Activated effector memory CD4-positive, alpha-beta T cell treated with anti-CD3 and anti-CD28 coated beads, Interleukin-2, amount 50 U/mL, for 16 hours (primary cell): ENCODE measurements around the gene SOAT2.
"Not testable (repeated sequence)": the region's sequence is repeated elsewhere in the genome, so short reads cannot be mapped to it uniquely, and the experiment has no call there.

Source experiments
- DNase-seq: peaks from one replicate; pipeline ENCODE4 v3.0.0-alpha.2; 2020

SOAT2 gene

GRCh38 chr12:53086361-53086760 lies 16.9 kb upstream of the SOAT2 start:
- DNase-seq: no peak

DNA sequence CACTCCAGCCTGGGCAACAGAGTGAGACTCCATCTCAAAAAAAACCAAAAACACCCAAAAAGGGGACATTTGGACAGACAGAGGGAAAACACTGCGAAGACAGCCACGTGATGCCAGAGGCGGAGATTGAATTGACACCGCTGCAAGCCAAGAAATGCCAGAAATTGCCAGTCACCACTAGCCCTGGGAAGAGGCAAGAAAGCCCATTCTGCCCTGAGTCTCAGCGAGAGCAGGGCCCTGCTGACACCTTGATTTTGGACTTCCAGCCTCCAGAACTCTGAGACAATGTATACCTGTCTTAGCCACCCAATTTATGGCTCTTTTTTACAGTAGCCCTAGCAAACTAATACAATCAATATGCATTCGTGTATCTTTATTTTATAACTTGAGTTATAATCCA lies 13.2 kb upstream of the SOAT2 start:
- no peak for DNase-seq

- no peak for DNase-seq
Measured at GRCh38 chr12:53090554-53090953, 12.7 kb upstream of the SOAT2 start.

- no peak for DNase-seq
Measured at GRCh38 chr12:53091756-53092155, 11.5 kb upstream of the SOAT2 start.

GRCh38 chr12:53093777-53094393 lies 9.4 kb upstream of the SOAT2 start:
- no peak for DNase-seq

- DNase-seq: no peak
Measured at GRCh38 chr12:53094394-53094787, 8.9 kb upstream of the SOAT2 start.

DNA sequence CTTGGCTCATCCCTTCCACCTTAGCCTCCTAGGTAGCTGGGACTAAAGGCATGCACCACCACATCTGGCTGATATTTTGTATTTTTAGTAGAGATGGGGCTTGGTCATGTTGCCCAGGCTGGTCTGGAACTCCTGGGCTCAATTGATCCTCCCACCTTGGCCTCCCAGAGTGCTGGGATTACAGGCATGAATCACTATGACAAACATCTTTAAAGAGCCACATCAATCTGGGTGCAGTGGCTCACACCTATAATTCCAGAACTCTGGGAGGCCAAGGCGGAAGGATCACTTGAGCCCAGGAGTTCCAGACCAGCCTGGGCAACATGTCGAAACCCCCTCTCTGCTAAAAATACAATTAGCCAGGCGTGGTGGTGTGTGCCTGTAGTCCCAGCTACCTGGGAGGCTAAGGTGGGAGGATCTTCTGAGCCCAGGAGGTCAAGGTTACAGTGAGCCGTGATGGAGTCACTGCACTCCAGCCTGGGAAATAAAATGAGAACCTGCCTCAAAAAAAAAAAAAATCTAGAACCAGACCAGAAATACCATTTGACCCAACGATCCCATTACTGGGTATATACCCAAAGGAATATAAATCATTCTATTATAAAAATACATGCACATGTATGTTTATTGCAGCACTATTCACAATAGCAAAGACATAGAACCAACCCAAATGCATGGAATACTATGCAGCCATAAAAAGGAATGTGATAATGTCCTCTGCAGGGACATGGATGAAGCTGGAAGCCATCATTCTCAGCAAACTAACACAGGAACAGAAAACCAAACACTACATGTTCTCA lies 8.3 kb upstream of the SOAT2 start:
- DNase-seq: peak; percentile 24

DNA sequence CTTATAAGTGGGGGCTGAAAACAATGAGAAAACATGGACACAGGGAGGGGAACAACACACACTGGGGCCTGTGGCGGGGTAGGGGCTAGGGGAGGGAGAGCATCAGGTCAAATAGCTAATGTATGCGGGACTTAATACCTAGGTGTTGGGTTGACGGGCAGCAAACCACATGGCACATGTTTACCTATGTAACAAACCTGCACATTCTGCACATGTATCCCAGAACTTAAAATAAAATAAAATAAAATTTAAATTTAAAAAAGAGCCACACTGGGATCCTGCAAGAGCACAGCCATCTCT lies 7.7 kb upstream of the SOAT2 start:
- DNase-seq: not testable (repeated sequence)

DNA sequence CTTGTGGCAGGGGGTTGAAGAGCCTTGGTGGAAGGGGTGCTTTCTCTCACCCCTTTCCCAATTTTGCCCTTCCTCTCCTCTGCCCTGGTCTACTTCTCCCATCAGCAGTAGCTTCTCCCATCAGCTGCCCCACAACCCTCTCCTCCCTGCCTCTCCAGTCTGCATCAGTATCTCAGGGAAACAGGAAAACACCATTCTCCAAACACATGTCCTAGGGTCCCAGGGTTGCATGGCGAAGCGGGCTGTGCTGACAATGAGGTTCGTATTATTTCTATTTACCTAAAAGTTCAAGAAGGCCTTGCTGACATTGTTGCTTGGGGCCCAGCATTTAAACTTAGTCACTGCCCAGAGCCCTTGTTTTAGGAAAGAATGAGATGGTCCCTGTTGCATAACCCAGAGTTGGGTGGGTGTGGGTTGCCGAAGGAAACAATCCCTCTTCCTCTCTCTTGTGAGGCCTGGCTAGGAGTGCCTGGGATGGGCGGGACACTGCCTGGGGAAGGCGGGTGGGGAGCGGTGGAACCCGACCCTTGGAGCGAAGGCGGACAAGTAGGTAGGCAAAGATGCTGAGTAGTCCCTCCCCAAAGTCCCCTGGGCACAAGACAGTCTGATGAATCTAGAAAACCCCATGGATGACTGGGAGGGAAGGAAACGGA lies 7.1 kb upstream of the SOAT2 start:
- DNase-seq: peak; percentile 53

DNA sequence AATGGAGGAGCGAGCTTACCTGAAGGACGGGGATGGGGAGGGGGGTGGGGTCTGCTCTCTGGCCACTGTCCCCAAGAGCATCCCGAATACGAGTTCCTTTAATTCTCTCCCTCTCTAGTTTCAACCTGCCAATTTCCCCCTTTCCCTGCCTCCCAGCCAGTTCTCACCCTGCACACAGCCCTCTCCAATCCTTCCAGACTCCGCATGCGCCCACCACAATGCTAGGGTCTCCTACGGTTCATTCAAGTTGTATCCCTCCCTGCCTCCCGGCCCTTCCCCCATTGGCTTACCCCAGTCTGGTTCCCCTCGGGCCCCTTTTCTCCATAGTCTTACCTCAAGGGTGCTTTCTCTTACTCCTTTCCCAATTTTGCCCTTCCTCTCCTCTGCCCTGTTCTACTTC lies 6.5 kb upstream of the SOAT2 start:
- peak; percentile 44 for DNase-seq

- DNase-seq: peak; percentile 33
Measured at GRCh38 chr12:53097207-53097563, 6.1 kb upstream of the SOAT2 start.

DNA sequence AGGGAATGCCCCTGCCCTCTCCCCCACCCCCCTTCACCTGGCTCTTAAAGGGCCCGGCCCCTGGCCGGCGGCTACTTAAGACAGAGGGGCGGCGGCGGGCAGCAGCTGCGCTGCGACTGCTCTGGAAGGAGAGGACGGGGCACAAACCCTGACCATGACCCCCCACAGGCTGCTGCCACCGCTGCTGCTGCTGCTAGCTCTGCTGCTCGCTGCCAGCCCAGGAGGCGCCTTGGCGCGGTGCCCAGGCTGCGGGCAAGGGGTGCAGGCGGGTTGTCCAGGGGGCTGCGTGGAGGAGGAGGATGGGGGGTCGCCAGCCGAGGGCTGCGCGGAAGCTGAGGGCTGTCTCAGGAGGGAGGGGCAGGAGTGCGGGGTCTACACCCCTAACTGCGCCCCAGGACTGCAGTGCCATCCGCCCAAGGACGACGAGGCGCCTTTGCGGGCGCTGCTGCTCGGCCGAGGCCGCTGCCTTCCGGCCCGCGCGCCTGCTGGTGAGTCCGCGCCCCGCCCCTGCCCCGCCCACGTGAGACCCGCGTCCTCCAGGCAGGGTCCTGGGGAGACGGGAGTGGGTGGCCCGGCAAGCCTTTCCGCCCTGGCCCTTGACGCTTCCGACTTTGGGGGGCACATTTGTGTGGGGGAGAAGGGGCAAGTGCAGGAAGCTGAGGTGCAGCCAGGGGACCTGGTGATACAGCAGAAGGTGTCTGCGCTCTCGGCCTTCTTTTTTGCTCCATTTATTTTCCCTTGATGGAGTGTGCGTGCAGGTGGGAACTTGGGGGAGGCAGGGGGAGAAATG lies 5.5 kb upstream of the SOAT2 start, which contains the start of gene IGFBP6:
IGFBP6 (plus strand) TSS at position 104 of the 790 bp plus-strand sequence; CDS start at position 155, 51 bp downstream.
- DNase-seq: peak; percentile 85

GRCh38 chr12:53098354-53098981 lies 4.8 kb upstream of the SOAT2 start:
- no peak for DNase-seq

GRCh38 chr12:53099071-53099882 lies 4.0 kb upstream of the SOAT2 start:
- peak; percentile 95 for DNase-seq

DNA sequence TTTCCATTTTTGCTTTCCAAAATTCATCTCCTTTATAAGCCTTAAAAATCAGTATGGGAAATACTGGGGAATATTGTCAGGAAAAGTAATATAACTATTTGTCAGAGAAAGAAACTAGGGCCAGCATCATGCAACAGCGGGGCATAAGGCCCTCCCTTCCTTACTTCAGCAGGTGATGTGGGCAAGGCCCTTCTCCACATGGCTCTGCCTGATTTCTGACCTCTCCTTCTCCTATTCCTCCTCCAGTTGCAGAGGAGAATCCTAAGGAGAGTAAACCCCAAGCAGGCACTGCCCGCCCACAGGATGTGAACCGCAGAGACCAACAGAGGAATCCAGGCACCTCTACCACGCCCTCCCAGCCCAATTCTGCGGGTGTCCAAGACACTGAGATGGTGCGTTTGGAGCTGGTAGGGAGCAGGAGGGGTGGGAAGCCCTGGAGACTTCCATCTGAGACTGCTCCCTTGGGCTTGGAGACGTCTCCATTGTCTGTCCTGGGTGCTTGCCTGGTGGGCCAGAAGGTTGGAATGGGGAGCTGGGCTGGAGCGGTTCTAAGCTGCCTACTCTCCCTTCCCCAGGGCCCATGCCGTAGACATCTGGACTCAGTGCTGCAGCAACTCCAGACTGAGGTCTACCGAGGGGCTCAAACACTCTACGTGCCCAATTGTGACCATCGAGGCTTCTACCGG lies 2.7 kb upstream of the SOAT2 start:
- DNase-seq: no peak

GRCh38 chr12:53101266-53101665 lies 2.0 kb upstream of the SOAT2 start:
- no peak for DNase-seq

- no peak for DNase-seq
Measured at GRCh38 chr12:53101931-53102781, 1.1 kb upstream of the SOAT2 start.

DNA sequence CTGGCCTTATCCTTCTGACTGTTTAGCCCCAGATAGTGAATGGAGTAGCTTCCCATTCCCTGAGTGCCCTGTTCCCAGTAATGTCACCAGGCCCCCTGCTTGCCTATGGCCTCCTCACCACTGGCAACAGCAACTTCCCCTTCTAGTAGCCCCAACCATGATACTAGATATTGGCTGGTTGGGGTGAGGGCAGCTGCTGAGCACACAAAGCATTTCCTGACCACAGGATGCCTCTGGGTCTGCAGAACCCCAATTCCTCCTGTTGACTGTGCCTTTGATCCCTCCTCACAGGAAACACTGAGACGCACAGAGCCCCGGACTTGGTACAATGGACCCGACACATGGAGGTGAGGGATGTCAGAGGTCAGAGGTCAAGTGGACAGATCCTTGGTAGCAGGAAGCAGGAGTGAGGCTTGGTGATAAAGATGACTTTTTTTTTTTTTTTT lies 597 bp downstream of the SOAT2 start:
- DNase-seq: no peak

DNA sequence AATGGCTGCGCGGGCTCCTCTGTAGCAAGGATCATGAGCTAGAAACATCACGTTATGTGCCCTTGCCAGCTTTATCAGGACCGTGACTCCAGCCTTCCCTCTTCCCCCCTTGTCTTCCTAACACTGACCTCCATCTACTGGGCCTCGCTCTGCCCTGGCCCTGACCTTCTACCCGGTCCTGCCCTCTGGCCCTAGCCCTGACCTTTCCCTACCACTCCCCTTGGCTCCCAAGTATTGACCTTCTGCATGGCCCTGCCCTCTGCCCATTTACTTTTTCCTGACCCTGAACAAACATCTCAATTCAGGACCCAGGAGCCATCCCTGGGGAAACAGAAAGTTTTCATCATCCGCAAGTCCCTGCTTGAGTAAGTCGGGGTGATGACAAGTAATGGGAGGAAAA lies 2.0 kb downstream of the SOAT2 start:
- no peak for DNase-seq

DNA sequence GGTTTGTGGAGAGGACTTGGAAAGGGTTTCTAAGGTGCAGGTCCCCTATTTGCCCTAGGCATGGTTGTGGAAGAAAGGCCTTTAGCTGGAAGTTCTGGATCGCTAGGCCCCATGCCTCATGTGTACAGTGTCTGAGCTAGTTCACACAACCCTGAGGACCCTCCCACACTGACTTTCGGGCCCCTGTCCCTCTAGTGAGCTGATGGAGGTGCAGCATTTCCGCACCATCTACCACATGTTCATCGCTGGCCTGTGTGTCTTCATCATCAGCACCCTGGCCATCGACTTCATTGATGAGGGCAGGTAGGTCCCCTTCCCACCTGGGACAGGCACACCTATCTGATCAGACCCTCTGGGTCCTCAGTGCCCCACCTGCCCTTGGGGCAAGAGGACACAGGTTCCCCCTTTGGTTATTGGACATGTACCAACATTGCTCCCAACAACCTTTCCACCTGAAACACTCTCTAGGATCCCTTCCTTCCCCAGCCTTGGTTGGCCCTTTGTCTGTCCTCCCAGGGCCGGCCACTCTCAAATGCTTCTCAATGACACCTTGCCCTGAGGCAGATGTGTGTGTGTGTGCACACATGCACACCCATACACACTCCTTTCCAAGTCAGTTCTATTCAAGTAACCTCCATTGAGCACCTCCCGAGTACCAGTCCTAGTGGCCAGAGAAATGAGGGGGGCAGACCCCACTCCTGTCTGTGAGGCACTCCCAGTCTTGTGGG lies 2.6 kb downstream of the SOAT2 start:
- DNase-seq: no peak
